Measurements from ENCODE around the gene CHMP3. TPM values are rescaled to one million over a fixed set of nuclear protein-coding genes. Genes with fewer than 3 reads are reported as not detected.

Gene CHMP3
- total and polyA plus RNA-seq, 12 donors: 26.1 to 203 (median 96.3) TPM

GRCh38 chr2:86533589-86533988 is 29.7 kb downstream of the CHMP3 start:
- no peak for DNase-seq
- WGBS, 4 donors: 96 to 99% (median 97%) methylated on average over 3 of the region's 3 CpGs
- TF ChIP-seq POLR2A (IDR thresholded peaks at IDR 0.05) (no peak), CTCF (IDR thresholded peaks at IDR 0.05) (no peak)

GRCh38 chr2:86525421-86526340 is 37.6 kb downstream of the CHMP3 start:
- H3K36me3 ChIP-seq (replicated peaks in 1 of 2): no peaks in the 10 kb centered on the region
- H3K4me3 ChIP-seq: no peak overlapping the region
- no peaks in the 10 kb centered on the region for H3K9me3 ChIP-seq (replicated peaks in 1 of 3)
- no peaks in the 10 kb centered on the region for H3K4me1 ChIP-seq (replicated peaks in 1 of 2)
- TF ChIP-seq POLR2A (IDR thresholded peaks at IDR 0.05) (no peak), CTCF (IDR thresholded peaks at IDR 0.05) (no peak)
- no peaks in the 10 kb centered on the region for H3K27me3 ChIP-seq
- intact Hi-C loops (cut with DNase I): no loop called here
- 76 to 87% (median 87%) methylated on average over 11 of the region's 11 CpGs for WGBS, 4 donors
- no peak for DNase-seq
- H3K27ac ChIP-seq: no peak overlapping the region

More at GRCh38 chr2:86533589-86533988, 29.7 kb downstream of the CHMP3 start:
- H3K4me1 ChIP-seq (replicated peaks in 1 of 2): no peaks in the 10 kb centered on the region
- H3K27ac ChIP-seq: no peak overlapping the region
- no peaks in the 10 kb centered on the region for H3K36me3 ChIP-seq (replicated peaks in 1 of 2)
- no peaks in the 10 kb centered on the region for H3K9me3 ChIP-seq (replicated peaks in 1 of 3)
- intact Hi-C loops (cut with DNase I): no loop called here
- H3K4me3 ChIP-seq: no peak overlapping the region
- no peaks in the 10 kb centered on the region for H3K27me3 ChIP-seq

- Histone ChIP-seq H3K4me3 (no peak overlapping the region), H3K36me3 (replicated peaks in 1 of 2) (no peaks in the 10 kb centered on the region), H3K9me3 (replicated peaks in 1 of 3) (no peaks in the 10 kb centered on the region), H3K27me3 (no peaks in the 10 kb centered on the region), H3K4me1 (replicated peaks in 1 of 2) (no peaks in the 10 kb centered on the region), H3K27ac (no peak overlapping the region)
- WGBS, 4 donors: 95 to 97% (median 97%) methylated on average over 4 of the region's 4 CpGs
- TF ChIP-seq CTCF (IDR thresholded peaks at IDR 0.05) (no peak), POLR2A (IDR thresholded peaks at IDR 0.05) (no peak)
- no peak for DNase-seq
- intact Hi-C loops (cut with DNase I): no loop called here
Measured at GRCh38 chr2:86523491-86523890, 39.8 kb downstream of the CHMP3 start.

- H3K9me3 ChIP-seq (replicated peaks in 1 of 3): no peaks in the 10 kb centered on the region
- DNase-seq: no peak
- no peak overlapping the region for H3K4me3 ChIP-seq
- H3K27me3 ChIP-seq: no peaks in the 10 kb centered on the region
- no peak for TF ChIP-seq CTCF (IDR thresholded peaks at IDR 0.05)
- no peak for TF ChIP-seq POLR2A (IDR thresholded peaks at IDR 0.05)
- 94 to 97% (median 96%) methylated on average over 2 of the region's 2 CpGs for WGBS, 4 donors
- no peak overlapping the region for H3K27ac ChIP-seq
- H3K36me3 ChIP-seq (replicated peaks in 1 of 2): no peaks in the 10 kb centered on the region
- intact Hi-C loops (cut with DNase I): no loop called here
- H3K4me1 ChIP-seq (replicated peaks in 1 of 2): no peaks in the 10 kb centered on the region
Measured at GRCh38 chr2:86522711-86523110, 40.5 kb downstream of the CHMP3 start.

Data from adrenal gland (tissue), 12 donors.